GM19324 (cell line): Measurements from ENCODE around the gene GABRG2.

Experiments
- ATAC-seq: cut with Tn5 transposase; IDR thresholded peaks from one replicate; pipeline ENCODE4 v1.9.1; 2021; ENCODE audit warnings: mild to moderate bottlenecking, moderate library complexity; ENCODE audit not compliant: unreplicated experiment, low FRiP score

The GABRG2 gene

DNA sequence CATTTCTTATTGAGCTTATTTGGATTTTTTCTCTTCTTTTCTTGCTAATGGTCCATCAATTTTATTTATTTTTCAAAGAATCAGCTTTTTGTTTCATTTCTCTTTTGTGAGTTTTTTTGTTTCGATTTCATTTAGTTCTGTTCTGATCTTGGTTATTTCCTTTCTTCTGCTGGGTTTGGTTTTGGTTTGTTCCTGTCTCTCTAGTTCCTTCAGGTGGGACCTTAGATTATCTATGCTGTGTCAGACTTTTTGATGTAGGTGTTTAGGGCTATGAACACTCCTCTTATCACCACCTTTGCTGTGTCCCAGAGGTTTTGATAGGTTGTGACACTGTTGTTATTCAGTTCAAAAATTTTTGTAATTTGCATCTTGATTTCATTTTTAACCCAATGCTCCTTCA lies 119.8 kb downstream of the GABRG2 start:
- ATAC-seq: no peak

DNA sequence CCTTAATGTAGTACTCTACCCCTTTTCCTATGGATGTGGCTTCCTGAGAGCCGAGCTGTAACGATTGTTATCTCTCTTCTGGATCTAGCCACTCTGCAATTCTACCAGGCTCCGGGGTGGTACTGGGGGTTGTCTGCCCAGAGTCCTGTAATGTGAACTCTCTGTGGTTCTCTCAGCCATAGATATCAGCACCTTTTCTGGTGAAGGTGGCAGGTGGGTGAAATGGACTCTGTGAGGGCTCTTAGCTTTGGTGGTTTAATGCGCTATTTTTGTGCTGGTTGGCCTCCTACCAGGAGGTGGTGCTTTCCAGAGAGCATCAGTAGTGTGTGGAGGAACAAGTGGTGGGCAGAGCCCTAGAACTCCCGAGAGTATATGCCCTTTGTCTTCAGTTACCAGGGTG lies 122.1 kb downstream of the GABRG2 start:
- no peak for ATAC-seq

DNA sequence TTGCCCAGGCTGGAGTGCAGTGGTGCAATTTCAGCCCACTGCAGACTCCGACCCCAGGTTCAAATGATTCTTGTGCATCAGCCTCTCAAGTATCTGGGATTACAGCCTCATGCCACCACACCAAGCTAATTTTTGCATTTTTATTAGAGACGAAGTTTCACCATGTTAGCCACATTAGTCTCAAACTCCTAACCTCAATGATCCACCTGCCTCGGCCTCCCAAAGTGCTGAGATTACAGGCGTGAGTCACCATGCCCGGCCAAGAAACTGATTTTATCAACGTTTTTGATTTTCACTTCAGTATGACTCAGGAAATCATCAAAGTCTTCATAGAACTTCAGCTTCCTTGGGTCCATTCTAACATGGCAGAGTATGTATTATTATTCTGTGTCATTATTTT lies 125.4 kb downstream of the GABRG2 start:
- ATAC-seq: no peak

DNA sequence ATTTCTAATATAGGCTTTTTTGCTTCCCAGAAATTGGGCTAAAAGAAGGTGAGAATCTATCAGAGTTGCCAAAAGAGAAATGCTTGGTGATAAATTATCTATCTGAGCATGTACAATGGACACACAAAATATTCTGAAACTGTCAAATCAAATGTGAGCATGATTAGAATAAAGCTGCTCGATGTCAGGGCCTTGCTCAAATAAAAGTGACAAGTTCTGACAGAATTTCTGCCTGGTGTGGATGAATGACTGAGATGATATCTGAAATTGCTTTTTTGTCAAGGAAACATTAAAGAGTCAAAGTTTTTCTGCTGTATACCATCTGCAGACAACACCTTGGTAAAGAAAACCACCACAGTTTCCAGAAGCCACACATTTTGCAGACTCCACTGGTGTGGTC lies 128.8 kb downstream of the GABRG2 start:
- ATAC-seq: no peak

DNA sequence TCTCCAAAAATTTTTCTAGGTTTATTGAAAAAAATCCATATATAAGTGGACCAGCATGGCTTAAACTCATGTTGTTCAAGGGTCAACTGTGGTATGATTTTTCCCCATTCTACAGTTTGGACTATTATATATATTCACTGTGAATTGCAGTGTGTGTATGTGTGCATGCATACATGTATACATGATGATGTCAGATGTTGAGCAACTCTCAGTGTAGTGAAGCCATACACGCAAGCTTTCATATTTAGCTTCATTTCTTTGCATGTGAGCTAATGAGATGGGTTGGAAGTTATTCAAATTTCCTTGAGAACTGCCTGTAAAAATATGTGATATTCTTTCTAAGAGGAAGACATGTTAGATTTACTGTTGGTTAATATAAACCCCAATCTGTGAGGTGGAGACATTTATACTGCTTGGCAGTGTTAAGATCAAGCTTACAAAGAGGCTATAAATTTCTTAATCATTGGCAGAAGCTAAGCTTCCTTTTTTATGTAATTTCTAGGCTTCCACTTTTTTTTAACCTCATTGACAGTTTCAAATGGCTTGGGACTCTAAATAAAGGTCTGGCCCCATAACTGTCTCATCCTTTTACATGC lies 134.8 kb downstream of the GABRG2 start:
- no peak for ATAC-seq
